ENCODE data around the gene R3HDM2.
"Not testable (repeated sequence)": the region's sequence is repeated elsewhere in the genome, so short reads cannot be mapped to it uniquely, and the experiment has no call there.

R3HDM2 gene

GRCh38 chr12:57377103-57377840, 53.6 kb downstream of the R3HDM2 start:
- Mint-ChIP-seq H3K36me3 (peaks cover 12% of the 10 kb centered on the region), H3K27ac (no peak overlapping the region), H3K4me1 (peaks cover 14% of the 10 kb centered on the region), H3K4me3 (no peak overlapping the region), H3K9me3 (no peaks in the 10 kb centered on the region), H3K27me3 (no peaks in the 10 kb centered on the region)
- no peak for DNase-seq (ENCODE audit: low spot score in 2 of 2)
- ATAC-seq (ENCODE audit: low read depth) = no peak

GRCh38 chr12:57372233-57372632, 58.6 kb downstream of the R3HDM2 start:
- Mint-ChIP-seq H3K36me3 (peaks cover 14% of the 10 kb centered on the region), H3K4me1 (peaks cover 6% of the 10 kb centered on the region), H3K4me3 (no peak overlapping the region), H3K9me3 (no peaks in the 10 kb centered on the region), H3K27ac (no peak overlapping the region), H3K27me3 (no peaks in the 10 kb centered on the region)
- no peak for DNase-seq (ENCODE audit: low spot score in 2 of 2)
- ATAC-seq (ENCODE audit: low read depth) = no peak

GRCh38 chr12:57370696-57371095, 60.1 kb downstream of the R3HDM2 start:
- H3K27me3 Mint-ChIP-seq = no peaks in the 10 kb centered on the region
- H3K4me3 Mint-ChIP-seq = no peak overlapping the region
- no peak overlapping the region for H3K27ac Mint-ChIP-seq
- no peak for ATAC-seq (ENCODE audit: low read depth)
- peaks cover 21% of the 10 kb centered on the region for H3K36me3 Mint-ChIP-seq
- H3K4me1 Mint-ChIP-seq = peaks cover 3% of the 10 kb centered on the region
- no peak for DNase-seq (ENCODE audit: low spot score in 2 of 2)
- peaks cover 7% of the 10 kb centered on the region for H3K9me3 Mint-ChIP-seq

GRCh38 chr12:57370072-57370471, 60.8 kb downstream of the R3HDM2 start:
- Mint-ChIP-seq H3K9me3 (peaks cover 7% of the 10 kb centered on the region), H3K4me3 (no peak overlapping the region), H3K27ac (no peak overlapping the region), H3K36me3 (peaks cover 21% of the 10 kb centered on the region), H3K4me1 (peaks cover 3% of the 10 kb centered on the region), H3K27me3 (no peaks in the 10 kb centered on the region)
- ATAC-seq (ENCODE audit: low read depth) = no peak
- no peak for DNase-seq (ENCODE audit: low spot score in 2 of 2)

GRCh38 chr12:57369202-57369601, 61.6 kb downstream of the R3HDM2 start:
- Mint-ChIP-seq H3K36me3 (peaks cover 21% of the 10 kb centered on the region), H3K27ac (no peak overlapping the region), H3K27me3 (no peaks in the 10 kb centered on the region), H3K4me3 (no peak overlapping the region), H3K4me1 (peaks cover 3% of the 10 kb centered on the region), H3K9me3 (peaks cover 7% of the 10 kb centered on the region)
- ATAC-seq (ENCODE audit: low read depth) (no peak), DNase-seq (ENCODE audit: low spot score in 2 of 2) (no peak)

GRCh38 chr12:57368349-57369095, 62.3 kb downstream of the R3HDM2 start:
- no peak for ATAC-seq (ENCODE audit: low read depth)
- no peak overlapping the region for H3K27ac Mint-ChIP-seq
- H3K27me3 Mint-ChIP-seq = no peaks in the 10 kb centered on the region
- DNase-seq (ENCODE audit: low spot score in 2 of 2) = no peak
- H3K36me3 Mint-ChIP-seq = peaks cover 21% of the 10 kb centered on the region
- H3K4me1 Mint-ChIP-seq = peaks cover 3% of the 10 kb centered on the region
- H3K4me3 Mint-ChIP-seq = no peak overlapping the region
- H3K9me3 Mint-ChIP-seq = peaks cover 7% of the 10 kb centered on the region

GRCh38 chr12:57367121-57367520, 63.7 kb downstream of the R3HDM2 start:
- ATAC-seq (ENCODE audit: low read depth) (no peak), DNase-seq (ENCODE audit: low spot score in 2 of 2) (no peak)
- peaks cover 21% of the 10 kb centered on the region for H3K36me3 Mint-ChIP-seq
- no peaks in the 10 kb centered on the region for H3K4me1 Mint-ChIP-seq
- H3K27ac Mint-ChIP-seq = no peak overlapping the region
- H3K4me3 Mint-ChIP-seq = no peak overlapping the region
- peaks cover 7% of the 10 kb centered on the region for H3K9me3 Mint-ChIP-seq
- no peaks in the 10 kb centered on the region for H3K27me3 Mint-ChIP-seq

- peaks cover 7% of the 10 kb centered on the region for H3K9me3 Mint-ChIP-seq
- no peak overlapping the region for H3K27ac Mint-ChIP-seq
Observed at GRCh38 chr12:57366315-57366714, 64.5 kb downstream of the R3HDM2 start.

GRCh38 chr12:57364156-57364555, 66.7 kb downstream of the R3HDM2 start:
- H3K4me1 Mint-ChIP-seq; H3K27ac Mint-ChIP-seq; DNase-seq (ENCODE audit: low spot score in 2 of 2); ATAC-seq (ENCODE audit: low read depth); H3K4me3 Mint-ChIP-seq; H3K27me3 Mint-ChIP-seq; H3K9me3 Mint-ChIP-seq: not testable (repeated sequence)
- H3K36me3 Mint-ChIP-seq = peaks cover 21% of the 10 kb centered on the region

More at GRCh38 chr12:57366315-57366714, 64.5 kb downstream of the R3HDM2 start:
- Mint-ChIP-seq H3K36me3 (peaks cover 23% of the 10 kb centered on the region), H3K4me3 (no peak overlapping the region), H3K27me3 (no peaks in the 10 kb centered on the region), H3K4me1 (peaks cover 2% of the 10 kb centered on the region)
- DNase-seq (ENCODE audit: low spot score in 2 of 2) = no peak
- ATAC-seq (ENCODE audit: low read depth) = no peak

GRCh38 chr12:57360468-57360867, 70.4 kb downstream of the R3HDM2 start:
- Mint-ChIP-seq H3K9me3 (no peaks in the 10 kb centered on the region), H3K4me3 (no peak overlapping the region), H3K36me3 (peaks cover 12% of the 10 kb centered on the region), H3K4me1 (peaks cover 4% of the 10 kb centered on the region), H3K27ac (no peak overlapping the region), H3K27me3 (no peaks in the 10 kb centered on the region)
- DNase-seq (ENCODE audit: low spot score in 2 of 2) (no peak), ATAC-seq (ENCODE audit: low read depth) (no peak)

- Mint-ChIP-seq H3K36me3 (peaks cover 14% of the 10 kb centered on the region), H3K4me1 (peaks cover 4% of the 10 kb centered on the region), H3K27me3 (no peaks in the 10 kb centered on the region), H3K4me3 (no peak overlapping the region), H3K27ac (no peak overlapping the region), H3K9me3 (no peaks in the 10 kb centered on the region)
- DNase-seq (ENCODE audit: low spot score in 2 of 2) (no peak), ATAC-seq (ENCODE audit: low read depth) (no peak)
Observed at GRCh38 chr12:57358646-57359045, 72.2 kb downstream of the R3HDM2 start.

GRCh38 chr12:57355734-57356133, 75.1 kb downstream of the R3HDM2 start:
- Mint-ChIP-seq H3K4me1 (peaks cover 2% of the 10 kb centered on the region), H3K27me3 (no peaks in the 10 kb centered on the region), H3K36me3 (peaks cover 16% of the 10 kb centered on the region), H3K27ac (no peak overlapping the region), H3K9me3 (no peaks in the 10 kb centered on the region), H3K4me3 (no peak overlapping the region)
- ATAC-seq (ENCODE audit: low read depth) (no peak), DNase-seq (ENCODE audit: low spot score in 2 of 2) (no peak)

GRCh38 chr12:57352166-57352565, 78.7 kb downstream of the R3HDM2 start:
- ATAC-seq (ENCODE audit: low read depth) = no peak
- no peak for DNase-seq (ENCODE audit: low spot score in 2 of 2)
- Mint-ChIP-seq H3K36me3 (peaks cover 13% of the 10 kb centered on the region), H3K4me1 (no peaks in the 10 kb centered on the region), H3K4me3 (no peak overlapping the region), H3K9me3 (peaks cover 1% of the 10 kb centered on the region), H3K27ac (no peak overlapping the region), H3K27me3 (no peaks in the 10 kb centered on the region)

- no peaks in the 10 kb centered on the region for H3K27me3 Mint-ChIP-seq
- no peak for ATAC-seq (ENCODE audit: low read depth)
- peaks cover 30% of the 10 kb centered on the region for H3K36me3 Mint-ChIP-seq
- no peak overlapping the region for H3K27ac Mint-ChIP-seq
- peaks cover 2% of the 10 kb centered on the region for H3K9me3 Mint-ChIP-seq
- H3K4me3 Mint-ChIP-seq = no peak overlapping the region
- DNase-seq (ENCODE audit: low spot score in 2 of 2) = no peak
- peaks cover 2% of the 10 kb centered on the region for H3K4me1 Mint-ChIP-seq
Observed at GRCh38 chr12:57347284-57347683, 83.6 kb downstream of the R3HDM2 start.

All from memory B cell (primary cell).